Measurements from ENCODE around the gene CEND1.
A peak's percentile ranks its signal among the peaks of the same experiment; 100 is the strongest.

CEND1 gene

DNA sequence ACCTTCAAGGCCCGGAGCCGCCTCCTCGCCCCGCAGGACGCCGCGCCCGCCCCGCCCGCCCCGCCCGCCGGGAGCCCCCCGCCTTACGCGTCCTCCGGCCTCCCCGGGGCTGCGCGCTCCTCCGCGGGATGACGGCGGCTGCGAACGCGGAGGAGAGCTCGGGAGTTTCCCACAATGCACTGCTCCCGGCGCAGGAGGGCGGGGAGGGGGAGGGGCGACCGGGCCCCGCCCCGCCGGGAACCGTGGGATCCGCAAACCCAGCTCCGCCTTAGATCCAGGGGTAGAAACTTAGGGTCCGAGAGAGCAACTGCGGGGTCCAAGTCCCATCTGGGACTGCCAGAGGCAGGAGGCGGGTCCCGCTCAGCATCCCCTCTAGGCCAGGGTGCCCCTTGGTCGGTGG is at the start of gene CEND1:
TSS of gene CEND1 (minus strand) at position 148 of the 400 bp plus-strand sequence. CDS start 1,514 bp downstream, outside the sequence.
- peak; percentile 14 for DNase-seq

DNA sequence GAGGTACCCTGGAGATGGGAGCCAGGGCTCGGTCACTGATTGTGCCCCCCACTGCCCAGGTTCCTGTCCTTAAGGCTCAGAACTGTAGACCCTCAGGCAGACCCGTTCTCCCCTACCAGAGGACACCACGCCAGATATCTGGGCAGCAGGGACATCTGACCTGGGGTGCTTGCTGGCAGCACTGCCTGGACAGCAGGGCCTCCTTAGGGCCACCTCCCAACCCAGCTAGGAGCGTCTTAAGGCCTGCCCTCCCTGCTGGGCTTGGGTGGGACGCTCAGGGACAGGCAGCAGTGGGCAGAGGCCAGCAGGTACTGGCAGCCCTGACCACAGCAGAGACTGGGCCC is 49.4 kb upstream of the CEND1 start:
- DNase-seq, result no peak

DNA sequence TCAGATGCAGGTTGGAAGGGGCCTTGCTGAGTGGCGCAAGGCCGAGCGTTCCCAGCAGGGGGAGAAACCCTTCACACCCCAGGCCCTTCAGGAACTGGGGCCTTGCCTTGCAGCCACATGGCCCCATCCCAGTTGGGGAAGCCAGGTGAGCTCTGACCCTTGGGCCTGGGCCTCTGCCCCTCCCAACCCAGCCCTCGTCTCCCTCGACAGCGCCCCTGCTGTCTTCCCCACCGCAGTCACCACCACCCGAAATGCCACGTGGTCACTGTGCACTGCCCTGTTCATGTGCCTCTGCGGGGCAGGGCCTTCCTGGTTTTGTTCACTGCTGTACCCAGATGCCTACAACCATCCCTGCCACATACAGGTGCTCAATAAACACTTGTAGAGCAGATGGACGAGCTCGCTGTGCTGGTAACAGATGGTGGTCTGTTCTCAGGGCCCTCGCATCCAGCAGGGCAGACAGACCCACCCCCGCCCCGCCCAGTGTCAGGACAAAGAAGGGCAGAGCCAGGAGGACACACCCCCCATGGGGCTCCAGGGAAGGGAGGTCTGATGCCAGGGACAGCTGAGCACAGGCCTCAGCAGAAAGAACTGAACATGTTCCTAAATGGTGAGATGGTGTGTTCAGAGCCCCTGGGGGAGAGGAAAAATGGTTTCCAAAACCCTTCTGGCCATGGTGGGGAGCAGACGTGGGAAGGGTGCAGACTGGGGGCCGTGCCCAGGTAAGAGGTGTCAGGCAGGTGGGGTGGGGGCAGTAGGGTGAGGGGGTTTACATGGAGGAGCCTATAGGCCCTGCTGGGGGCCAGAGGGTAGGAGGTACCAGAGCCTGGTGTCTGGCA is 48.8 kb upstream of the CEND1 start:
- no peak for DNase-seq

DNA sequence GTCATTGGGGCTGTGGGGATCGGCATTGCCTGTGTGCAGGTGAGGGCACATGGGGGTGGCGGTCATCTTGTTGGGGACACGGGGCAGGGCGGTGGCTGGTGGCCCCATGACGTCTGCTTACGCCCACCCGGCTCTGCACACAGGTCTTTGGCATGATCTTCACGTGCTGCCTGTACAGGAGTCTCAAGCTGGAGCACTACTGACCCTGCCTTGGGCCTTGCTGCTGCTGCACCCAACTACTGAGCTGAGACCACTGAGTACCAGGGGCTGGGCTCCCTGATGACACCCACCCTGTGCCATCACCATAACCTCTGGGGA is 48.1 kb upstream of the CEND1 start:
- no peak for DNase-seq

DNA sequence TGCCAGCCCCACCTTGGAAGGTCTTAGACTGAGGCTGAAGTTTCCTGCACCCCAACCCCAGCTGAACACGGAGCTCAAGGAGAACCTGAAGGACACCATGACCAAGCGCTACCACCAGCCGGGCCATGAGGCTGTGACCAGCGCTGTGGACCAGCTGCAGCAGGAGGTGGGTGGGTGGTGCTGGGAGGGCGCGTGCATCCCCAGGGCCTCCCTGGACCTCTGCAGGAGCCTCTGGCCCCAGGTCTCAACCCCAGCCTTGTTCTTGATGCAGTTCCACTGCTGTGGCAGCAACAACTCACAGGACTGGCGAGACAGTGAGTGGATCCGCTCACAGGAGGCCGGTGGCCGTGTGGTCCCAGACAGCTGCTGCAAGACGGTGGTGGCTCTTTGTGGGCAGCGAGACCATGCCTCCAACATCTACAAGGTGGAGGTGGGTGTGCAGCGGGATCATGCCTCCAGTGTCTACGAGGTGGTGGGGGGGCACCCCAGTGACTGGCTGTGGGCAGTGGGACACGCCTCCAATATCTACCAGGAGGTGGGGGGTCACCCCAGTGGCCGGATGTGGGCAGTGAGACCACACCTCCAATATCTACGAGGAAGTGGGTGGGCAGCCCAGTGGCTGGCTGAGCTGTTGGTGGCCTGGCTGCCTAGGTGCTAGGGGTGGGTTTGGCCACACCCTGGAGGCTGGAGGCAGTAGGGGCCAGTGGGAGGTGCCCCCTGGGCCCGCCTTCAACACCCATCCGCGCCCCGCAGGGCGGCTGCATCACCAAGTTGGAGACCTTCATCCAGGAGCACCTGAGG is 47.5 kb upstream of the CEND1 start:
- no peak for DNase-seq

DNA sequence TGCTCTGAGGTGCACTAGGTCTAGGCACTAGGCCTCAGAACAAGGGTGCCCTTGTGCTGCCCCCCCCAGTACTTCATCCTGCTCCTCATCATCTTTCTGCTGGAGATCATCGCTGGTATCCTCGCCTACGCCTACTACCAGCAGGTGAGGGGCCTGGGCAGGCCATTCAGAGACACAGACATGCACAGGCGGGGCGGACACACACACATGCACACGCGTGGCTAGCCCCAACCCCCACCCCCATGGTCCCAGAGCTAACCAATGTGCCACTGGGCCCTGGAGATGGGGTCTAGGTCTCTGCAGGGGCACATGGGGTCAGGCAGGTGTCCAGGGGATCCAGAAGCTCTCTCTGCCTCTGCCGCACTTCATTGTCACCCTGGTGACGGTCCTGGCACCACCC is 46.8 kb upstream of the CEND1 start:
- no peak for DNase-seq

DNA sequence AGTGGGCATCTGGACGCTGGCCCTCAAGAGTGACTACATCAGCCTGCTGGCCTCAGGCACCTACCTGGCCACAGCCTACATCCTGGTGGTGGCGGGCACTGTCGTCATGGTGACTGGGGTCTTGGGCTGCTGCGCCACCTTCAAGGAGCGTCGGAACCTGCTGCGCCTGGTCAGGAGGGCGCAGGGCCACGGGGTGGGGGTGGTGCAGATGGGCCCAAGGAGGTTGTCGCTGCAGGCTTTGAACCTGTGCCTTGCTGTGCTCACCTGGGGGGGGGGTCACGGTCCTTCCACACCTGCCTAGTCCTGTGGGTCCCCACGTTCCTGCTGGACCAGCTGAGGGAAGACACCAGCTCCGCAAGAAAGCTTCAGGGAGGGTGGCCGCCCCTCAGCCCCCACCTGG is 46.4 kb upstream of the CEND1 start:
- DNase-seq, result no peak

DNA sequence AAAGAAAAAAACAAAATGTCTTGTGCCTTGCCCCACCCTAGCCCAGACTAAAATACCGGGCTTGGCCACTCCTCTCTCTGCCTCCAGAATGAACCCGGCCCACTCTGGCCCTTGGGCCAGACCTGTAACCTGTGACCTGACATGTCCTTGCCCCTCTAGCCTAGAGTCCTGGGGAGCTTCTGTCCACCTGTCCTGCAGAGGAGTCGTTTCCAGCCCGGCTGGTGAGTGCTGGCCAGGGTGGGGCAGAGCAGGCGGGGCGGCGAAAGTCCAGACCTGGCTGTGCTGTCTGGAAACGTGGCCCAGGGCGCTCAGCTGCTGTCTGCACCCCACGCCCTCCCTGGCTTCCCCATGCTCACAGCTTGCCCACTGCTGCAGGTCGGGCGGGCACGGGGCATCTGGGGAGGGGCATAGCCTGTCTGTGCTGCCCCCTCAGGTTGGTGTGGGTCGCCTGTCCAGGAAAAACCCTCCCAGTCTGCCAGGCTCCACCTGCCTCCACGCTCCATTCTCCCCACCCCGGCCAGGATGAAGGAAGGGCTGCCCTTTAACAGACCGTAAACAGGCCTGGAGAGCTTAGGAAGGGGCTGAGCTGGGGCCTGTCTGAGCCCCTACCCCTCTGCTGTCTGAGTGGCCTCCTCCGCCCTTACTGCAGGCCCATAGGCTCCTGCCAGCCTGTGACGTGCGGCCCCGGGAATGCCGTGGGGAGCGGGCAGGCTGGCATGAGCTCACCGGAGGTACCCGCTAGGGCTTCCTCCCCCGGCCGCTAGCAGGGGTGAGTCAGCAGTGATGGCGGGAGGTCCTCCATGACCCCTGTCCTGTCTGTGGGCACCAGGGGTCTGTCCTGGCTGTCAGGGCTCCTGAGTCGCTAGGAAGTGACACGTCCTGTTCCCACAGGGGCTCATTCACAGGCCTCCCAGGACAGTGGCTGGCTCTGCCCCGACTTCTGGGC is 44.8 kb upstream of the CEND1 start:
- DNase-seq, result peak; percentile 49

DNA sequence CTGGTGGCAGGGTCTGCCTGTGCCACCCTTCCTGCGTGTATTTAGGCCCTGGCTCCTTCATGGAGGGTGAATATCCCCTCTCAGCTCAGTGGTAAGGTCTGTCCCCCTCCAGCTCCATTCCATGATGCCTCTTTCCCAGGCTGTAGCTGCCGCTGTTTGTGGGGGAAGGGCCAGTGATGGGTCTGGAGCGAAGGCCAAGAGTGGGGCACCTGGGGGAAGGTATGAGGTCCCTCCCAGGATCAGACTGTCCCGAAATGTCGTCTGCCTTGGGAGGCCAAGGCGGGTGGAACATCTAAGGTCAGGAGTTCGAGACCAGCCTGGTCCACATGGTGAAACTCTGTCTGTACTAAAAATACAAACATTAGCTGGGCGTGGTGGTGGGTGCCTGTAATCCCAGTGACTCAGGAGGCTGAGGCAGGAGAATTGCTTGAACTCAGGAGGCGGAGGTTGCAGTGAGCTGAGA is 44.0 kb upstream of the CEND1 start:
- DNase-seq, result no peak

DNA sequence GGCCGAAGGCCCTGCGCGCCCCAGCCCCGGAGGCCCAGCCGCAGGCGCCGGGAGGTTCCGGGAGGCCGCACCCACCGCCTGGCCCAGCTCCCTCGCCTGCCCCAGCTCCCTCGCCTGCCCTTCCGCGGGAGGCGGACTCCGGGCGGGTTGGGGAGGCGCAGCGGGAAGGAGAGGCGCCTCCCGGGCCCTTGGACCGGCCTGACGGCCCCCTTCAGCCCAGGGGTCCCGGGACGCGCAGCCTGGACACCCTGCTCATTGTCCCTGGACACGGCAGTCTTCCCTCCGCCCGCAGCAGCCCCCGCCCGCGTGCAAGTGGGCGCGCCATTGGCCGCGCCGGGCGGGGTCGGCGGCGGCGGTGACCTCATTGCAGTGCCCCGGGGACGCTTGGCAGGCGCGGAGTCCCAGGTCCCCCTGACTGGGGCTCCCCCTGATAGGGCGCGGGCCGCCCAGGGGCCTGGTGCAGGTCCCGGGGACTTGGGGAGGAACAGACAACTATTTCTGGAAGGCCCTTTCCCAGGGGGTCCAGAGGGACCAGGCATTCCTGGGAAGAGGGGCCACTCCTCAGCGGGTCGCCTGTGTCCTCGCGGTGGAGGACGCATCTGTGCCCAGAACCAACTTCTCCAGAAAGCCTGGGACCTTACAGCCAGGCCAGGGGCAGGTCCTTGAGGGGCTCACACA is 43.4 kb upstream of the CEND1 start:
- peak; percentile 62 for DNase-seq

DNA sequence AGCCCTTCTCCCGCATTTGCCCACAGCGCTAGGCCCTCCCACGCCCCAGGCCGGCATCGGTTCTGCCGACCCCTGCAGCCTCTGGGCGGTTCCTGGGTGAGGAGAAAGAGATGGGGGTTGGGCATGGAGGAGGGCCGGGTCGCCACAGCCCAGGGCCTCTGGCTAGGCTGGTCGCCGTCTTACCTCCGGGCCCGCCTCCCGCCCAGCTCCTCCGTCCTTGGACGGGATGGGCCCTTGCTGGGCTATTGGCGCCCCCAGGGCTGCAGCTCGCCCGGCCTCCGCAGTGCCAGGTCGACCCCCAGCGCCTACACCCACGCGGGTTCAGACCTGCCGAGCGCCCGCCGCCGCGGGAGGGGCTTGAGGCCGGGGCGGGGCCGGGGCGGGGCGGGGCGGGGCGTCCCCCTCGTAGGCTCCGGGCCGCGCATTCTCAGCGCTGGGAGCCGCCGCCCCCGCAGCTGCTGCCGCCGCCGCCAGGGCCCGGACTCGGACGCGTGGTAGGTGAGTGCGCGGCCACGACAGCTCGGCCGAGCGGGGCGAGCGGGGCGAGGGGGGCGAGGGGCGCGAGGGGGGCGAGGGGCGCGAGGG is 42.7 kb upstream of the CEND1 start, which contains the start of gene CD151:
TSS of gene CD151 (plus strand) at position 424 of the 585 bp plus-strand sequence. CDS start 3,118 bp downstream, outside the sequence.
- peak; percentile 62 for DNase-seq

DNA sequence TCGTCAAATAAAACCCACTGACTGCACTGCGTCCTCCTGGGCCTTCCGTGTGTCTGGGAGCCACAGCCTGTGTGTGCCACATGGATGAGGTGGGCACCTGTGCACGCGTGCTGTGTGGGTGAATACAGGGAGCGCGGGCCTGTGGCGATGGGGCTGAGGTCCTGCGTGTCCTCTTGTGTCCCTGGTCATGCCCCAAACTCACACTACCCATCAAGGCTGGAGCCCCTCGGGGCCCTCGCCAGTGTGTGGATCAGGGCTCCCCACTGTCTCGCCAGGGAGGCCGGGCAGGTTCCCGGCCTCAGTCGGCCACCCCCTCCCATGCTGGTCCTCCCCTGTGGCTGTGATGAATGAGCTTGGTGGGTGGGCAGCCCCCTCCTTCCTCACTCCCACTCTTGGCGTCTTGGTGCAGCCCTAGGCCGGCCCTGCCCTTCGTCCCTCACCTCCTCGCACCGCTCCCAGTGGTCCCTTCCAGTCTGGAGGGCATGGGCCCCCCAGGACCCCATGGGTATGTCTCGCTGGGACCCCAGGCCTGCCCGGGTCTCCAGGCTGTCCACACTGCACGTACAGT is 42.2 kb upstream of the CEND1 start:
- DNase-seq, result no peak

DNA sequence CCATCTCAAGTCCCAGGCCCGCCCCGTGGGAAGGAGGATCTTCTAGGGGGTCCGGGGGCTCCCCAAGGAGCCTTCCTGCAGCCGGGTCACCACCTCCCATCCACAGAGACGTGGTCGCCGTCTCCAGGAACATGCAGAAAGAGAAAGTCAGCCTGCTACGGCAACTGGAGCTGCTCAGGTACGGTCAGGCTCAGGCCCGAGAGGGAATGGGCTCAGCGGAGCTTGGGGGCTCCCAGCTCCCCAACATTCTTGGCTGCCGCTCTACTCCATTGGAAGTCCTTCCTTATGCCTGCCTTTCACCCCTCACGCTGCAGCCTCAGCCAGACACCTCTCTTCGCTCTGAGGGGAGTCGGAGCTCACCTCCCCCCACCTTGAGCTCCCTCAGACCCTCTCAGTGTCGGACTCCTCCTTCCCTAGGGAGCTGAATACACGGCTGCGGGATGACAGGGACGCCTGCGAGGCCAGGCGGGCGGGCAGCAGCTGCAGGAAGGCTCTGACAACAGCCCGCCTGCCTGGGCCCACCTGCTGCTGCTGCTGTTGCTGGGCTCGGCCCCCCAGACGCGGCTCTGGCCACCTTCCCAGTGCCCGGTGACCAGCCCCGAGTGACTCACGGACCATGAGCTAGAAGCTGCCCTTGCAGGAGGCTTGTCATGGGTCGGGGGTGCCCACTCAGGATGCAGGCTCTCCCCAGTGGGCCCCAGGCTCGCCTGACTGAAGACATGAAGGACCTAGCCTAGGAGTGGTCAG is 41.4 kb upstream of the CEND1 start:
- DNase-seq, result no peak

DNA sequence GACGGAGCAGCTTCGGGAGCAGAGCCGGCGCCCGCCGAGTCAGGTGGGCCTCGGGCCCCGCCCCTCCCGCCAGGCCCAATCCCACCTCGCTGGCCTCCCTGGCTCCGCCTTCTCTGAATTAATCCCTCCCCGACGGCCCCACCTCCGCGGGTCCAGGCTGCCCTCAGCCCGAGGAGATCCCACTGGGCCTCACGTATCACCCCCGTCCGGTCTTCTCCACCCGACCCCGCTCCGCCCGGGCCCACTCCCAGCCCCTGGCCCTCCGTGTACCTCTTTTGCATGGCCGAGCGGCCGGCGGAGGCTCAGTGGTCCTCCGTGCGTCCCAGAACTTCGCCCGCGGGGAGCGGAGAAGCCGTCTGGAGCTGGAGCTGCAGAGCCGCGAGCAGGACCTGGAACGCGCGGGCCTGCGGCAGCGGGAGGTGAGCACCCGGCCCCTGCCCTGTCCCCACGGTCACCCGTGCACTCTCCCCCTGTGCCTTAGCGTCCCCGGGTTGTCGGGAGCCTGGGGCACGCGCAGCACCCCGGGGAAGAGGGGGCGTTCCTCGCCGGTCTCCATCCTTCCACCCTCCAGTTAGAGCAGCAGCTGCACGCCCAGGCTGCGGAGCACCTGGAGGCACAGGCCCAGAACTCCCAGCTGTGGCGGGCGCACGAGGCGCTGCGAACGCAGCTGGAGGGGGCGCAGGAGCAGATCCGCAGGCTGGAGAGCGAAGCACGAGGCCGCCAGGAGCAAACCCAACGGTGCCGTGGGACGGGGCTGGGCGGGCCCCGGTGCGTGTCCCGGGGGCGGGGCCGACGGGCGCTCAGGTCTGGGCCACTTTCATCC is 40.6 kb upstream of the CEND1 start:
- DNase-seq, result no peak

DNA sequence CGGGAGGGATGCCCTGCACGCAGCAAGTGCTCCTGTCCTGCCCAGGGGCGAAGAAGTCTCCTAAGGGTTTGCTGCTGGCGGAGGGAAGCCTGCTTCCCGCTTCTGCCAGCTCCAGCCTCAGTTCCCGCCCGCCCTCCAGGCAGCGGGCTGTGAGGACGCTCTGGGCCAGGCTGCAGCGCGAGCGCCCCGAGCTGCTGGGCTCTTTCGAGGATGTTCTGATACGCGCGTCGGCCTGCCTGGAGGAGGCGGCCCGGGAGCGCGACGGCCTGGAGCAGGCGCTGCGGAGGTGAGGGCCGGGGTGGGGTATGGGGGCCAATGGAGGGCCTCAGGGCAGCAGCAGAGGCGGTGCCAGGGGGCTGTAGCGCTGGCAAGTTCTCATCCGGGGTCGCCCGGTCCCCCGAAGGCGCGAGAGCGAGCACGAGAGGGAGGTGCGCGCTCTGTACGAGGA is 40.0 kb upstream of the CEND1 start:
- DNase-seq, result no peak

DNA sequence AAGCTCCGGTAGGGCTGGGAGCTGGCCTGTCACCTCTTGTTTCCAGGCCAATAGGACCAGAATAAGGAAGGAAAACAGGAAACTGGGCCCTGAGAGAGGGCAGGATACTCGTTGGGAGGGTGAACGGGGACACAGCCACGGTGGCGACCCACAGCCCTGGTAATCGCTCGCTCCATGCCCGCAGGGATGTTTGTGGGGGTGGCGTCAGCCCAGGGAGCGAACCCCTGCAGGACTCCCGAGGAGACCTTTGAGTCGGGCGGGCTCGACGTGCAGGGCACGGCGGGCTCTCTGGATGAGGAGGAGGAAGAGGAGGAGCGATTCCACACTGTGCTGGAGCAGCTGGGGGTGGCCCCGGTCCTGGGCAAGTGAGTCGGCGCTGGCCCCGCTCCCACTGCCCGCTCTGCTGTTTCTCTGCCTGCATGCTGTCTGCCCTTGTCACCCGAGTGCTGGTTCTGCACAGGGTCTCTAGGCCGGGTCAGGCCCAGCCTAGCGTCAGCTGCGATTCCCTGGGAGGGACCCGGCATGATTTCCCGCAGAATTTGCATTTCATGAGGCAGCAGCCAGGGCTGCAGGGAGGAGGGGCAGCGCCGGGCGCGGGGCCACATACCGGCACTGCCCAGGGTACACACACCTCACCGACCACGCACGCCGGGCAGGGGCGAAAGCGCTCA is 39.4 kb upstream of the CEND1 start:
- no peak for DNase-seq

DNA sequence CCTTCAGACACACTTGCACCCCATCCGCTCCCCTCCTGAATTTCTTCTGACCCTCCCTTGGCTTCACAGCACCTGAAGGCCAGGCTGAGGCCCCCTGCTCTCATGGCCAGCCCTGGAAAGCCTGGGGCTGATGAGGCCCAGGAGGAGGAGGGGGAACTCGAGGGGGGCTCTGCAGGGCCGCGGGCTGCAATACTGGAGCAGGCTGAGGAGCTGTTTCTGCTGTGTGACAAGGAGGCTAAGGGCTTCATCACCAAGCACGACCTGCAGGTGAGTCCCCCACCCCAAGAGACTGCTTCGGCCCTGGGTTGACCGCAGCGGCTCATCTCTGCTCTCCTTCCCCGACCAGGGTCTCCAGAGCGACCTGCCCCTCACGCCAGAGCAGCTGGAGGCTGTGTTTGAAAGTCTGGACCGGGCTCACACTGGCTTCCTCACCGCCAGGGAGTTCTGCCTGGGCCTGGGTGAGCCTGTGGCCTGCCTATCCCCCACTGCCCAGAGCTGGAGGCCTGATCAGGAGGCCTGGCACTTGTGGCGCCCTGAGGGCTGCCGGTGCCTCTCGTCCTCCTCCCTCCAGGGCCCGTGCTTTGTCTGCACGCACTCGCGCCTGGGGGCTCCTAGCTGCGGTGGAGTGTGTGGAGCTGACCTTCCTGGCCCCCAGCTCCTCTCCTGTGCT is 38.8 kb upstream of the CEND1 start:
- DNase-seq, result no peak

DNA sequence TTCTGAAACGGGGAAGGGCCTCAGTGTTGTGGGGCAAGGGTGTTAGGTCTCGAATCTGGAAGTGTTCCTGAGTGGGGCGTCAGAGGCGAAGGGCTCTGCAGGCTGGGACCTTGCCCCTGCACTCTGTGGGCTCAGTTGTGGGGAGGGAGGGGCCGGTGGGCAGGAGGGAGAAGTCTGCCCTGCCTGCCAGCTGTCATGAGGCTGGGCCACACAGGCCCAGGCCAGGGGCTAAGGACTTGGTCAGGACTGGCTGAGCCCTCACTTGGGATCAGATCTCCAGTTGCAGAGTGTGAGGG is 38.0 kb upstream of the CEND1 start, which contains the start of gene CRACR2B:
TSS of gene CRACR2B (plus strand) at position 23 of the 296 bp plus-strand sequence. CDS start 689 bp downstream, outside the sequence.
- no peak for DNase-seq
